GM18861 (cell line): Measurements from ENCODE around the gene SLC15A2.
"Not testable (repeated sequence)": the region's sequence is repeated elsewhere in the genome, so short reads cannot be mapped to it uniquely, and the experiment has no call there.

Experiments
- ATAC-seq: cut with Tn5 transposase; IDR thresholded peaks from one replicate; pipeline ENCODE4 v1.9.1; 2021; ENCODE audit not compliant: unreplicated experiment

SLC15A2 gene

GRCh38 chr3:121894301-121894990 lies at the start of gene SLC15A2:
Gene SLC15A2, plus strand, starts transcription at chr3:121894401. Its CDS starts 76 bp downstream, at chr3:121894477.
- no peak for ATAC-seq

- ATAC-seq = no peak
Measured at GRCh38 chr3:121844892-121845291, 49.3 kb upstream of the SLC15A2 start.

- no peak for ATAC-seq
Measured at GRCh38 chr3:121852256-121852655, 41.9 kb upstream of the SLC15A2 start.

GRCh38 chr3:121855555-121855954 lies 38.6 kb upstream of the SLC15A2 start:
- ATAC-seq = no peak

GRCh38 chr3:121857778-121858177 lies 36.4 kb upstream of the SLC15A2 start:
- ATAC-seq = not testable (repeated sequence)

- ATAC-seq = not testable (repeated sequence)
Measured at GRCh38 chr3:121863247-121863646, 31.0 kb upstream of the SLC15A2 start.

- ATAC-seq = no peak
Measured at GRCh38 chr3:121863801-121864200, 30.4 kb upstream of the SLC15A2 start.

- ATAC-seq = no peak
Measured at GRCh38 chr3:121869736-121870135, 24.5 kb upstream of the SLC15A2 start.

GRCh38 chr3:121870717-121871116 lies 23.5 kb upstream of the SLC15A2 start:
- ATAC-seq = no peak

- no peak for ATAC-seq
Measured at GRCh38 chr3:121871430-121871829, 22.8 kb upstream of the SLC15A2 start.

- ATAC-seq = no peak
Measured at GRCh38 chr3:121878411-121878810, 15.8 kb upstream of the SLC15A2 start.

GRCh38 chr3:121883507-121883906 lies 10.7 kb upstream of the SLC15A2 start:
- ATAC-seq = no peak

GRCh38 chr3:121885386-121885785 lies 8.8 kb upstream of the SLC15A2 start:
- ATAC-seq = no peak

- no peak for ATAC-seq
Measured at GRCh38 chr3:121895121-121895520, 920 bp downstream of the SLC15A2 start.

GRCh38 chr3:121895736-121896135 lies 1.5 kb downstream of the SLC15A2 start:
- ATAC-seq = no peak

- ATAC-seq = no peak
Measured at GRCh38 chr3:121896823-121897222, 2.6 kb downstream of the SLC15A2 start.

- ATAC-seq = no peak
Measured at GRCh38 chr3:121897296-121897695, 3.1 kb downstream of the SLC15A2 start.

GRCh38 chr3:121913305-121913990 lies 19.2 kb downstream of the SLC15A2 start:
- ATAC-seq = no peak

- ATAC-seq = no peak
Measured at GRCh38 chr3:121914081-121914998, 20.1 kb downstream of the SLC15A2 start.

GRCh38 chr3:121916189-121916588 lies 22.0 kb downstream of the SLC15A2 start:
- ATAC-seq = no peak

GRCh38 chr3:121918779-121919483 lies 24.7 kb downstream of the SLC15A2 start:
- ATAC-seq = no peak
